Hepatocyte (in vitro differentiated cells): Measurements from ENCODE around the gene NME7. TPM values are rescaled to one million over a fixed set of nuclear protein-coding genes. Genes with fewer than 3 reads are reported as not detected.

ENCODE experiments used
- DNase-seq: peaks from one replicate; pipeline ENCODE4 v3.0.0-alpha.2; 2016; ENCODE audit warnings: low spot score
- H2AFZ ChIP-seq: fragments of 200-600 bp; sonication (generic); 2 replicates; pipeline ENCODE4 v1.6.0; 2016; ENCODE audit warnings: antibody characterized with exemption, mild to moderate bottlenecking
- H3K27ac ChIP-seq: fragments of 200-600 bp; sonication (generic); 2 replicates; pipeline ENCODE4 v1.5.1; 2016; ENCODE audit warnings: mild to moderate bottlenecking
- H3K27me3 ChIP-seq: fragments of 200-600 bp; sonication (generic); 2 replicates; pipeline ENCODE4 v1.6.1; 2016
- H3K36me3 ChIP-seq: fragments of 200-600 bp; sonication (generic); replicated peaks from 2 replicates; pipeline ENCODE4 v1.5.1; 2016; ENCODE audit warnings: low read depth; ENCODE audit not compliant: insufficient read depth
- H3K4me1 ChIP-seq: fragments of 200-600 bp; sonication (generic); 2 replicates; pipeline ENCODE4 v1.5.1; 2016; ENCODE audit warnings: mild to moderate bottlenecking, moderate library complexity; ENCODE audit not compliant: insufficient read depth
- H3K4me2 ChIP-seq: fragments of 200-600 bp; sonication (generic); 2 replicates; pipeline ENCODE4 v1.6.0; 2016
- H3K4me3 ChIP-seq: fragments of 200-600 bp; sonication (generic); 2 replicates; pipeline ENCODE4 v1.5.1; 2016; ENCODE audit warnings: mild to moderate bottlenecking
- H3K79me2 ChIP-seq: fragments of 200-600 bp; sonication (generic); 2 replicates; pipeline ENCODE4 v1.6.0; 2017; ENCODE audit warnings: mild to moderate bottlenecking
- H3K9me2 ChIP-seq: fragments of 200-600 bp; sonication (generic); replicated peaks from 2 replicates; pipeline ENCODE4 v1.6.0; 2017; ENCODE audit warnings: mild to moderate bottlenecking; ENCODE audit not compliant: insufficient read depth
- H3K9me3 ChIP-seq: fragments of 200-600 bp; sonication (generic); 2 replicates; pipeline ENCODE4 v1.5.1; 2016; ENCODE audit warnings: low read depth, mild to moderate bottlenecking
- H4K20me1 ChIP-seq: fragments of 200-600 bp; sonication (generic); 2 replicates; pipeline ENCODE4 v1.6.0; 2016; ENCODE audit warnings: mild to moderate bottlenecking; ENCODE audit not compliant: insufficient read depth, poor library complexity, severe bottlenecking
- CTCF ChIP-seq: fragments of 200-600 bp; sonication (generic); IDR thresholded peaks from 2 replicates; pipeline ENCODE4 v1.5.1; 2016; ENCODE audit warnings: antibody characterized with exemption, mild to moderate bottlenecking; ENCODE audit not compliant: poor library complexity
- EZH2 ChIP-seq: fragments of 200-600 bp; sonication (generic); IDR thresholded peaks from 2 replicates; pipeline ENCODE4 v1.6.1; 2016; ENCODE audit warnings: antibody characterized with exemption, mild to moderate bottlenecking, borderline replicate concordance
- EZH2phosphoT487 ChIP-seq: fragments of 200-600 bp; sonication (generic); IDR thresholded peaks from one replicate; pipeline ENCODE4 v1.6.1; 2018; ENCODE audit warnings: antibody characterized with exemption, mild to moderate bottlenecking, low read depth, moderate library complexity; ENCODE audit not compliant: unreplicated experiment, severe bottlenecking
- WGBS: methylation state at CpG from one replicate; pipeline ENCODE4 v1.1.6; 2016; ENCODE audit warnings: low lambda C conversion rate; ENCODE audit errors: missing lambda C conversion rate; 5-methylcytosine and 5-hydroxymethylcytosine counted together
- polyA plus RNA-seq: library from polyadenylated mRNA; unstranded; fragments of >200 nt; fragmentation: Nextera tagmentation; extraction: Ambion mirVana; gene quantifications from 2 replicates; pipeline ENCODE4 v1.2.1, GENCODE V29; 2016
- total RNA-seq: library from RNA; depleted of rRNA; stranded (reverse); fragments of >200 nt; gene quantifications from 2 replicates; pipeline ENCODE4 v1.2.3, GENCODE V29; 2014

Gene NME7
- total and polyA plus RNA-seq, 2 experiments from 2014 or later = 13.7 to 76.5 TPM

GRCh38 chr1:169321539-169321938 is 46.1 kb downstream of the NME7 start:
- Histone ChIP-seq H3K27me3 (no peaks in the 10 kb centered on the region), H2AFZ (no peak overlapping the region), H4K20me1 (no peaks in the 10 kb centered on the region), H3K4me2 (no peak overlapping the region), H3K27ac (no peak overlapping the region), H3K9me3 (no peaks in the 10 kb centered on the region), H3K4me3 (no peak overlapping the region), H3K4me1 (no peaks in the 10 kb centered on the region), H3K9me2 (no peaks in the 10 kb centered on the region), H3K79me2 (no peaks in the 10 kb centered on the region), H3K36me3 (no peaks in the 10 kb centered on the region)
- 81% methylated on average over 1 of the region's 1 CpG for WGBS
- DNase-seq = no peak
- TF ChIP-seq EZH2 = no peak
- TF ChIP-seq CTCF = no peak
- no peak for TF ChIP-seq EZH2phosphoT487

- no peak overlapping the region for H3K27ac ChIP-seq
- H3K9me2 ChIP-seq = no peaks in the 10 kb centered on the region
- no peak for TF ChIP-seq EZH2
- no peak for TF ChIP-seq CTCF
- TF ChIP-seq EZH2phosphoT487 = no peak
- H3K4me3 ChIP-seq = no peak overlapping the region
- no peaks in the 10 kb centered on the region for H3K9me3 ChIP-seq
- no peak for DNase-seq
- H4K20me1 ChIP-seq = no peaks in the 10 kb centered on the region
- no peak overlapping the region for H2AFZ ChIP-seq
- no peak overlapping the region for H3K4me2 ChIP-seq
- no peaks in the 10 kb centered on the region for H3K4me1 ChIP-seq
- no peaks in the 10 kb centered on the region for H3K27me3 ChIP-seq
- whole genome bisulfite sequencing = 97% methylated on average over 3 of the region's 3 CpGs
- no peaks in the 10 kb centered on the region for H3K79me2 ChIP-seq
- H3K36me3 ChIP-seq = no peaks in the 10 kb centered on the region
Observed at GRCh38 chr1:169318536-169319244, 48.9 kb downstream of the NME7 start.

GRCh38 chr1:169316556-169316955 is 51.0 kb downstream of the NME7 start:
- Histone ChIP-seq H3K27ac (no peak overlapping the region), H3K9me2 (no peaks in the 10 kb centered on the region), H3K27me3 (no peaks in the 10 kb centered on the region), H3K4me2 (no peak overlapping the region), H3K4me1 (no peaks in the 10 kb centered on the region), H3K4me3 (no peak overlapping the region), H4K20me1 (no peaks in the 10 kb centered on the region), H3K9me3 (no peaks in the 10 kb centered on the region), H2AFZ (no peak overlapping the region), H3K79me2 (no peaks in the 10 kb centered on the region), H3K36me3 (no peaks in the 10 kb centered on the region)
- TF ChIP-seq EZH2 = no peak
- no peak for DNase-seq

- DNase-seq = peak; percentile 47
- no peak overlapping the region for H3K4me2 ChIP-seq
Observed at GRCh38 chr1:169312084-169312954, 55.3 kb downstream of the NME7 start.

More at GRCh38 chr1:169312084-169312954, 55.3 kb downstream of the NME7 start:
- Histone ChIP-seq H3K9me3 (no peaks in the 10 kb centered on the region), H3K27me3 (no peaks in the 10 kb centered on the region), H3K36me3 (no peaks in the 10 kb centered on the region), H3K4me1 (no peaks in the 10 kb centered on the region), H3K4me3 (no peak overlapping the region), H3K27ac (no peak overlapping the region), H3K9me2 (no peaks in the 10 kb centered on the region), H4K20me1 (no peaks in the 10 kb centered on the region), H2AFZ (no peak overlapping the region), H3K79me2 (no peaks in the 10 kb centered on the region)
- TF ChIP-seq CTCF (no peak), EZH2 (no peak), EZH2phosphoT487 (no peak)
- 79% methylated on average over 5 of the region's 5 CpGs for WGBS
